ENCODE data around the gene GRPEL2. TPM values are rescaled to one million over a fixed set of nuclear protein-coding genes. Genes with fewer than 3 reads are reported as not detected.

GRPEL2 gene
- total and polyA plus RNA-seq, 2 of the 8 experiments (the other 6 are each of a cell fraction or from before 2014, with no cell fraction given): 11.2 to 52.2 TPM

DNA sequence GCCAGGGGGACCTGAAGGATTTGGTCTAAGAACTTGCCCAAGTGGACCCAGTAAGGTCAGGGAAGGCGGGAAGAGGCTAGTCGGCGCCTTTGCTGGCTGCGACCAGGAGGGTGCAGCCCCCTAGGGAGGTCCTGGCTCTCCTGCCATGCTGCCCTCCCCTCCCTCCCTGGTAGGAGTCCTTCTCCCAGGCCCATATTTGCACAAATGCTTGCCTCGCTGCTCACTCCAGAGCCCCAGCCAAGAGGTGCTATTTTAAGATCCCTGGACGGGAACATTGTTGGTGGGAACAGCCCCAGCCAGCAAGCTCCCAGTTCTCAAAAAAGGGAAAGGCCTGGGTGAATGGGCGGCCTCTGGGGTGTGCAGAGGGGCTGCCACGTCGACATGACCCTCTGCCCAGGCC, 38.1 kb downstream of the GRPEL2 start:
- Histone ChIP-seq H3K79me1 (ENCODE audit: low read depth, low read length) (no peaks in the 10 kb centered on the region), H3K79me2 (ENCODE audit: control insufficient read depth in 1 of 2, insufficient read depth in 2 of 2, low read length in 2 of 2) (no peaks in the 10 kb centered on the region), H3K56ac (replicated peaks; ENCODE audit: insufficient read length, low read depth, low read length) (no peak overlapping the region), H3K4me1 (replicated peaks in 1 of 4; ENCODE audit: control insufficient read depth in 3 of 4, insufficient read depth in 4 of 4, low read length in 3 of 4) (no peaks in the 10 kb centered on the region; a peak in 3 of 7 replicates), H3K9me3 (ENCODE audit: insufficient read depth in 2 of 2, low read depth in 1 of 2, low read length in 1 of 2) (no peaks in the 10 kb centered on the region), H2BK15ac (ENCODE audit: low read length) (no peak overlapping the region), H2BK120ac (replicated peaks; ENCODE audit: low read depth, low read length) (no peak overlapping the region), H3K23me2 (ENCODE audit: low read depth, low read length) (no peaks in the 10 kb centered on the region), H3K14ac (ENCODE audit: insufficient read length) (no peak overlapping the region), H3K27ac (ENCODE audit: low read depth, low read length) (no peak overlapping the region), H3K18ac (ENCODE audit: extremely low read depth, low read length) (no peak overlapping the region), H2AK5ac (ENCODE audit: low read depth, low read length) (no peak overlapping the region), H4K20me1 (replicated peaks in 1 of 2; ENCODE audit: control insufficient read depth in 1 of 2, insufficient read depth in 2 of 2, low read length in 2 of 2) (no peaks in the 10 kb centered on the region), H2BK12ac (ENCODE audit: low read depth, low read length) (no peak overlapping the region), H4K8ac (ENCODE audit: extremely low read depth, insufficient read depth, low read length) (no peak overlapping the region), H3K4me3 (ENCODE audit: extremely low read depth in 1 of 4, insufficient read depth in 2 of 4, low read depth in 3 of 4, low read length in 4 of 4) (no peak overlapping the region), H3K4ac (replicated peaks; ENCODE audit: insufficient read length, low read depth, low read length) (no peak overlapping the region), H3K4me2 (ENCODE audit: insufficient read depth in 1 of 2, low read depth in 2 of 2, low read length in 2 of 2) (no peak overlapping the region), H2AFZ (ENCODE audit: low read length) (no peak overlapping the region), H4K5ac (ENCODE audit: insufficient read length, low read depth, low read length) (no peak overlapping the region), H3K27me3 (replicated peaks in 1 of 4; ENCODE audit: control insufficient read depth in 3 of 4, extremely low read depth in 1 of 4, insufficient read depth in 3 of 4, low read length in 3 of 4) (no peaks in the 10 kb centered on the region; a peak in 1 of 7 replicates), H4K91ac (replicated peaks; ENCODE audit: insufficient read length, low read length) (no peak overlapping the region), H3K23ac (ENCODE audit: insufficient read length) (no peak overlapping the region), H2BK20ac (ENCODE audit: low read length) (no peak overlapping the region), H3K36me3 (ENCODE audit: control insufficient read depth in 2 of 4, insufficient read depth in 4 of 4, low read length in 3 of 4) (no peaks in the 10 kb centered on the region), H3K9ac (replicated peaks in 1 of 4; ENCODE audit: extremely low read depth in 1 of 4, low read depth in 3 of 4, low read length in 3 of 4) (no peak overlapping the region), H2BK5ac (ENCODE audit: low read depth, low read length) (no peak overlapping the region)
- no peak for TF ChIP-seq YY1 (IDR thresholded peaks at IDR 0.05; ENCODE audit: low read depth, low read length)
- TF ChIP-seq CREB1 (IDR thresholded peaks at IDR 0.05): no peak
- TF ChIP-seq CBX5 (IDR thresholded peaks at IDR 0.05; ENCODE audit: low read depth, low read length): no peak
- no peak for TF ChIP-seq JUN (IDR thresholded peaks at IDR 0.05; ENCODE audit: low read depth, low read length)
- TF ChIP-seq ASH2L (IDR thresholded peaks at IDR 0.05; ENCODE audit: low read length): no peak
- TF ChIP-seq SP4 (IDR thresholded peaks at IDR 0.05; ENCODE audit: low read length): no peak
- no peak for TF ChIP-seq BCL11A (IDR thresholded peaks at IDR 0.05; ENCODE audit: low read depth in 2 of 2, low read length in 2 of 2)
- TF ChIP-seq CEBPB (IDR thresholded peaks at IDR 0.05; ENCODE audit: low read depth, low read length): no peak
- no peak for TF ChIP-seq SP2 (IDR thresholded peaks at IDR 0.05; ENCODE audit: low read length)
- no peak for FAIRE-seq
- 93% methylated on average over 7 of the region's 9 CpGs; no CpG with 5 or more reads in 1 of the 2 experiments for WGBS, 2 experiments (ENCODE audit: extremely low coverage in 1 of 2, insufficient coverage in 1 of 2, insufficient read length in 1 of 2, insufficient replicate concordance in 2 of 2, low coverage in 1 of 2, low lambda C conversion rate in 2 of 2, missing lambda C conversion rate in 1 of 2)
- no peak for DNase-seq (ENCODE audit: low read depth in 1 of 2, low spot score in 2 of 2)
- CTCF ChIA-PET (ENCODE audit: partially characterized antibody): interaction anchor here (1.6 to 46.1 kb wide), 10 partner anchors 10 to 182 kb away, joined by 7 to 1310 read pairs (median 20); no protein-coding TSS in a partner anchor
- POLR2A ChIA-PET (ENCODE audit: partially characterized antibody): no interaction called here

All from H1 (cell line).